Esophagus squamous epithelium (tissue), 4 donors: ENCODE results near the gene PFDN5.

Experiments
- POLR2A ChIP-seq, 4 donors: fragments of 450-650 bp; IDR thresholded peaks; one replicate each; pipeline ENCODE4 v1.6.1; 2017; ENCODE audit warnings: antibody characterized with exemption in 4 of 4, mild to moderate bottlenecking in 4 of 4, moderate library complexity in 3 of 4
- TF ChIP-seq, protein P1 (sequence below), 6 experiments: fragments of 450-650 bp in 4 of 6; fragments of 200-600 bp in 2 of 6; sonication (generic) in 2 of 6; IDR thresholded peaks; one replicate each; pipeline ENCODE4 v1.5.1; 2016 to 2019; ENCODE audit warnings: antibody characterized with exemption in 6 of 6, mild to moderate bottlenecking in 4 of 6, moderate library complexity in 4 of 6

DNA sequence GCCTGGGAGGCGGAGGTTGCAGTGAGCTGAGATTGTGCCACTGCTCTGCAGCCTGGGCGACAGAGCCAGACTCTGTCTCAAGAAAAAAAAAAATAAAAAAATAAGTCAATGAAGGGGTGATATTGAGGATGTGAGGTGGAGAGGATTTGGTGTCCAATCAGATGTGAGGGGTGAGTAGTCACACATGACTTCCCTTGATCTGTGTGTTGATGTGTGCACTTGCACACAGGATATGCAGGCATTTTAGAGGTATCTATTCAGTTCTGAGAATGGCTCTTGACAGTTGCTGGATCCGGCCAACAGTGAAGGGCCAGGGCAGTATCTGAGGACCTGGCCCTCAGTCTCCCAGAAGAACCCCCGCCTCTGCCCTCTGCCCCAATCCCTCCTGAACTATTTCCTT, 48.6 kb downstream of the PFDN5 start:
- TF ChIP-seq, protein P1, sequence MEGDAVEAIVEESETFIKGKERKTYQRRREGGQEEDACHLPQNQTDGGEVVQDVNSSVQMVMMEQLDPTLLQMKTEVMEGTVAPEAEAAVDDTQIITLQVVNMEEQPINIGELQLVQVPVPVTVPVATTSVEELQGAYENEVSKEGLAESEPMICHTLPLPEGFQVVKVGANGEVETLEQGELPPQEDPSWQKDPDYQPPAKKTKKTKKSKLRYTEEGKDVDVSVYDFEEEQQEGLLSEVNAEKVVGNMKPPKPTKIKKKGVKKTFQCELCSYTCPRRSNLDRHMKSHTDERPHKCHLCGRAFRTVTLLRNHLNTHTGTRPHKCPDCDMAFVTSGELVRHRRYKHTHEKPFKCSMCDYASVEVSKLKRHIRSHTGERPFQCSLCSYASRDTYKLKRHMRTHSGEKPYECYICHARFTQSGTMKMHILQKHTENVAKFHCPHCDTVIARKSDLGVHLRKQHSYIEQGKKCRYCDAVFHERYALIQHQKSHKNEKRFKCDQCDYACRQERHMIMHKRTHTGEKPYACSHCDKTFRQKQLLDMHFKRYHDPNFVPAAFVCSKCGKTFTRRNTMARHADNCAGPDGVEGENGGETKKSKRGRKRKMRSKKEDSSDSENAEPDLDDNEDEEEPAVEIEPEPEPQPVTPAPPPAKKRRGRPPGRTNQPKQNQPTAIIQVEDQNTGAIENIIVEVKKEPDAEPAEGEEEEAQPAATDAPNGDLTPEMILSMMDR (IDR thresholded peaks at IDR 0.05) = no peak
- TF ChIP-seq POLR2A (IDR thresholded peaks at IDR 0.05) = no peak
